ENCODE results near the gene EXOC4.

EXOC4 gene

GRCh38 chr7:133808493-133808866 is 555.6 kb downstream of the EXOC4 start:
- DNase-seq, result no peak

GRCh38 chr7:133812877-133813276 is 560.0 kb downstream of the EXOC4 start:
- DNase-seq, result no peak

- no peak for DNase-seq
These were observed 562.8 kb downstream of the EXOC4 start for GRCh38 chr7:133815611-133816210.

- no peak for DNase-seq
These were observed 566.8 kb downstream of the EXOC4 start for GRCh38 chr7:133819695-133820094.

- DNase-seq, result no peak
These were observed 567.7 kb downstream of the EXOC4 start for GRCh38 chr7:133820584-133820983.

GRCh38 chr7:133821171-133821570 is 568.3 kb downstream of the EXOC4 start:
- no peak for DNase-seq

DNA sequence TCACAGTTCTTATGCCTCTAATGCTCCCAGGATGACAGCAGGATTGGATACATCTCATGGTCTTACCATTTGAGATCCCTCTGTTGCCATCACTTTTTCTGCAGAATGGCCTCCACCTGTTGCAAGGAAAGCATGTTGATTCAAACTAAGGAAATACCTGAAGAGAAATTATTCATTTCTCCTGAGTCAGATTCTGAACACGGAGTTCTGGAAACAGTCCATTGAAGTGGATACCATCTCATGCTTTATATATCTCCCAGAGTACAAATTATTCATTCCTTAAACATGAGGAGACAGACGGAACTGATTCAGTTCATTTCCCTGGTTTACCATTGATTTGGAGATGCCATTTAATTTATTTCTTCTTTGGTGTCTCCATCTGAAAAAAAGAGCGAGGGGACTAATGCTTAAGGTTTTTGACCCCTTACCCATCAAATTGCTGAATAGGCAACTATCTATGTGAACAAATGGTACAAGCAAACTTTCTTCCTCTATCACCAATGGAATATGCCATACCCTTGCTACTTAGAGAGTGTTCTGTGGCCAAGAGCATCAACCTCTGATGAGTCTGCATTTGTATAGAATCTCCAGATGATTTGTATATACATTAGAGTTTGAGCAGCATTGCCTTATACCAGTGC is 569.2 kb downstream of the EXOC4 start:
- no peak for DNase-seq

DNA sequence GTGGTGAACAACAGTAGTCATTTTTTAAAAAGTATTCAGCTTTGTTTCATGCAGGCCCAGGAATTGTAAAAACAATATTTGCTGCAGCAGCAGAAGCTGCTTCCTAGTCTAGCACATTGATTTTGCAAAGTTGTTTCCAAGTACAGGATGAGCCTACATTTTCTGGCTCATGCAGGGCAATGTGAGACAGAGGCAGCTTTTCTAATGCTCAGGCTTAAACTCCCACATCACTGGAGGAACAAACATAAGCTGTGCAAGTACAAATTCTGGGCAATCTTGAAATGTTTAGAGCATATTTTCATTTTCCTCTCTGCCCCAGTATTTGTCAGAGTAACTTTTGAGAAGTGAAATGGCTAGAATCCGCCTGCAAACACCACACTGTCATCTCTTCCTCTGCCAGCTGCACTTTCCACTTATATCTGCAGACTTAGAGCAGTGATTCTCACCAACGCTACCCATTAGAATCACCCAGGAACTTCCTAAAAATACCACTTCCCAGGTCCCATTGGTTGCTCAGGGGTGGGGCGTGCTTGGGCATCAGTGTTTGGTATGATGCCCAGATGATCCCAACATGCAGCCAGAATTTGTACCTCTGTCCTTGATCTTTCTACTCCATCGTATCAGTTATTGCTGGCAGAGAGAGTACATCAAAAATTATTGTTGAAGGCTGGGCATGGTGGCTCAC is 570.1 kb downstream of the EXOC4 start:
- no peak for DNase-seq

DNA sequence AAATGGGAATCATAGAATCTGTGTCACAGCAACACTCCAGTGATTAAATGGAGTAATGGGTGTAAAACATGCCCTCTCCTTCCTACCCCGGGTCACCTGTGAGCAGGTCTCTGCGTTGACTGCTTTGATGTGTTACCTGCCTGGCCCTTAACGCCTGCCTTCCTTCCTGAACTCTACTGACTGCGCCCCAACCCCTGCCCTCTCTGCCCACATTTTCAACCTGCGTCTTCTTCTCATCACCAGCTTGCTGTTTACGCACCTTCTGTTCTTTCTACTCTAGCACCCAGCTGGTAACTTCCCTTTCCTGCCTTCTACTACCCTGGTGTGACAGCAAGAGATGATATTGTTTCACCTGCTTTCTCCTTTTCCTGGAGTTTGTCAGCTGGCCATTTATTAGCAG is 571.3 kb downstream of the EXOC4 start:
- no peak for DNase-seq

DNA sequence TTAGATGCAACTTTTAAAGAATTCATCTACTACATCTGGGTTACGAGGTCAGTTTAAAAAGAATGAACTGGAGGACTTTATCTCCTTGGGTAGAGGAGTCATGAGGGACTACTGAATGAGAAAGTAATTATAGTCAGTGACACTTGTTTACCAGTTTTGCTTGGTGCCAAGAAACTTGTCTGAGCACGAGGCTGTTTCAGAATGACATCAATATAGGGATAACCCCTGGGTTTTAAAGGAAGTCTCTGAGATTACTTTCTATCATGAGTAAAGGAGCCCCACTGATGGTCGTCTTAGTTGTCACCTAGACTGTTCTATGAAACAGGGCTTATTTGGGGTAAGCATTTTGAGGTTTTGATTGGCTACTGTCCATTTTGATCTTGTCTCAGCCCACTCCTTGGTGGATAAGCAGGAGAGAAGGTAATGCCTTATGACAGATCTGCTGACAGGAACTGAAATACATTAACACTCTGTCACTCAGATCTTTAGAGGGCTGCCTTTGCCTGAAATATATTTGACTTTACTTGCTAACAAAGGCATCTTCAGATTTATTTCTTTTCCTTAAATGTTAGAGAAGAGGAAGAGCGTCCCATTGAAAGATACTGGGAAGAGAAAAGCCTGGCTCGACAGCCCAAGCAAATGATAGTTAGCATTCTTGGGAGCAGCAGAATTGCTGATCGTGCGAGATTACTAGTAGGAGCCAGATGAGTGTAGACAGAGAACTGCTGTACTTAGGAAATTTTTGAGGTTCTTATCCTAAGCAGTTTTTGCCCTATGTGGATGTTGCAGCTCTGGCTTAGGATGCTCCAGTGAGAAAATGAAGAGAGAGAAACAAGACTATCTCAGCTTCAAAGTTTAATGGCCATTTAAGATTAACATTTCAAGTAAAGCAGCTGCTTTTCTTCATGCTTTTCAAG is 575.1 kb downstream of the EXOC4 start:
- DNase-seq, result no peak

GRCh38 chr7:133828906-133829305 is 576.0 kb downstream of the EXOC4 start:
- no peak for DNase-seq

- DNase-seq, result no peak
These were observed 576.5 kb downstream of the EXOC4 start for GRCh38 chr7:133829336-133829897.

DNA sequence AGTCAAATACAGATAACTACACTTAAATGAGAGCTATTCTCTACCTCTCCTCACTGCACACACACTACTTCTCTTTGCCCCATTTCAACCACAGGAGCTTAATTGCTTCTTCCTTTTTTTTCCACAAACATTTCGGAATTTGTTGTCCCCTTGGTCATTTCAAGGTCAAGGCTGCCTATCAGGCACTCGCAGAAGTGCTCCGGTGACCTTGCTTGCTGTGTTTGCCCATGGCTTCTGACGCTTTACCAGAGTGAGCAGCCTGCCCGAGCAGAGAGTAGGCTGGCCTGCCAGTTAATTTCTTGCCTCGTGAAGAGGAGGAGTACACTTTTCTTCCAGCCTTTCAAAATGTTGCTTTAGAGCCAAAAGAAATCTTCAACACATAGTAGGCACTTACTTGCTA is 577.2 kb downstream of the EXOC4 start:
- DNase-seq, result no peak

GRCh38 chr7:133836666-133837065 is 583.8 kb downstream of the EXOC4 start:
- DNase-seq, result no peak

- no peak for DNase-seq
These were observed 584.3 kb downstream of the EXOC4 start for GRCh38 chr7:133837224-133837623.

- DNase-seq, result no peak
These were observed 586.2 kb downstream of the EXOC4 start for GRCh38 chr7:133839121-133839520.

DNA sequence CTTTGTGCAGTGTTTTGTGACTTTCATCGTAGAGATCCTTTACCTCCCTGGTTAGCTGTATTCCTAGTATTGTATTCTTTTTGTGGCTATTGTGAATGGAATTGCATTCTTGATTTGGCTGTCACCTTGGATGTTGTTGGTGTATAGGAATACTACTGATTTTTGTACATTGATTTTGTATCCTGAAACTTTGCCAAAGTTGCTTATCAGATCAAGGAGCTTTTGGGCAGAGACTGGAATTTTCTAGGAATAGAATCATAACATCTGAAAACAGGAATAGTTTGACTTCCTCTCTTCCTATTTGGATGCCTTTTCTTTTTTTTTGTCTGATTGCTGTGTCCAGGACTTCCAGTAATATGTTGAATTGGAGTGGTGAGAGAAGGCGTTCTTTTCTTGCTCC is 590.5 kb downstream of the EXOC4 start:
- no peak for DNase-seq

DNA sequence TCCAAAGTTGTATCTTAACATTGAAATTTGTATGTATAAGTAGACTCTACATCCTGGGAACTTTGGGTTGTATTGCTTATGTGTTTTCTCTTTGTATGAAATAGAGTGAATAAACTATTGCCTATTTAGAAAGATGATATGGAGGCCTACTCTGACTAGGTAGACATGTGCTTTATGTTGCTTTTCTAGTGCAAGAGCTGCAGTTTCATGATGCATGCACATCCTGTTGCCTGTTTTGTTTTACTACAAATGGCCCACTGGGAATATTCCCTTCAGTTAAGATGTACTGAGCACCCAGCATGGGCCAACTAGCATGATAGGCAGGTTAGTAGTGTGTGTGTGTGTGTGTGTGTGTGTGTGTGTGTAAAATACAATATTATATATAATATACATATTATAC is 592.1 kb downstream of the EXOC4 start:
- DNase-seq, result no peak

DNA sequence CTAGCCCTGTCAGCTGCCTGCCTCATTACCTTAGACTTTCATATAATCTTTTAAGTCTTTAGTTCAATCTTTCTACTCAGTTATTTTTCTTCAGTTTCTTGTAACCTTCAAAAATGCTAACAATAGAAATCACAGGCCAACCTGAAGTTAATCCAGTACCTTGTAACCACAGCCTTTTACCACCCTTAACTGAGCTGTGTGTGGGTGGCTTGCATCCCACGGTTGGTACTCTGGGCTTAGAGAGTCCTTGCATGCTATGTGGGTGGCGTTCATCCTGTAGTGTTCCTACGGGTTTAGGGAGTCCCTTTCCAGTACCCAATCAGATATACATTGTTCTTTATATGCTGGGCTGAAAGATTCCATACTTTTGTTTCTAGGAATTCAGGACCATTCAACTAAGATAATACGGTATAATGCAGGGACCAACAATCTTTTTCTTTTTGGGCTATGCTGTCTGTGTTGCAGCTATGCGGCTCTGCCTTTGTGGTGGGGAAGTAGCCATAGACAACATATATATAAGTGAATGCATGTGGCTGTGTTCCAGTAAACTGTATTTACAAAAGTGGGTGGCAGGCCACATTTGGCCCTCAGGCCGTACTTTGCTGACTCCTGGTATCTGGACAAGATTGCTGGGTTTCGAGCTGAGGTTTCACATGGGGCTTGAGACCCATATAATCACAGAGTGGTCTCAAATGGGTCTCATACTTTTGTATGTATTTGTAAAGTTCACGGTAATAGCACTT is 593.5 kb downstream of the EXOC4 start:
- no peak for DNase-seq

DNA sequence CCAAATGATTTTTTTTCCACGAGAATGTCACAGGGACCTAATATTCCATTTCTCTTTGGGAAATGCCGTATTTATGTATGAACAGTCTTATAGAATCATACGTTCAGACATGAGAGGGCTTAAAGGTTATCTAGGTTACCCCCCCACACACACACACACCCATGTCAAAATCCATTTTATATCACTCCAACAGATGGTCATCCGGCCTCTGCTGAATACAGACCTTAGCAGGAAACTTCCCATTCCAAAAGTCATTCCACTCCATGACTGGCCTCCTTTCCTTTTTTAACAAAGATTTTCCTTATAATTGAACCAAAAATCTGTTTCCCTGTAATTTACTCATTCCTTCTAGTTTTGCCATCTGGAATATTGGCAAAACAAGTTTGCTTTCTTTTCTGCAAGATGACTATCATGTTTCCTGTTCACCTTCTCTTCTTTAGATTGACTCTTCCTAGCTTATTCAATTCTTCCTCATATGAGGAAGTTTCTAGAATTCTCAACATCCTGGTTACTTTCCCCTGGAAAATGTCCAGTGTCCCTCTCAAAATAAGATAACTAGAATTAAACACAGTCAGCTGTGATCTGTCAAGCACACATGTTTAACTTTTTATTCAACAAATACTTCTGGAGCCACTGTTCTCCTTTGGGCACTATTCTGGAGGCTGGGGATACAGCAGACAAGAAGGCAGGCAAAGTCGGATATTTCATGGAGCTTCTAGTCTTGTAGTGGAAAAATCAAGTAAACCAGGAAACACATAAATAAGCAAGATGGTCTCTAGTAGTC is 597.8 kb downstream of the EXOC4 start:
- DNase-seq, result no peak

- no peak for DNase-seq
These were observed 598.5 kb downstream of the EXOC4 start for GRCh38 chr7:133851411-133851810.

All from stimulated activated CD8-positive, alpha-beta memory T cell treated with anti-CD3 and anti-CD28 coated beads, Interleukin-4, amount 100 ng/mL, for 48 hours (primary cell).